Measurements from ENCODE around the gene GJC3.
"Not testable (repeated sequence)": the region's sequence is repeated elsewhere in the genome, so short reads cannot be mapped to it uniquely, and the experiment has no call there.

GJC3 gene

GRCh38 chr7:99894738-99895137 is 34.7 kb downstream of the GJC3 start:
- H3K4me3 ChIP-seq (replicated peaks in 1 of 2; ENCODE audit: low read depth in 2 of 2, low read length in 2 of 2) = no peak overlapping the region
- no peak for DNase-seq (ENCODE audit: low read depth in 2 of 2)
- TF ChIP-seq, protein P1, sequence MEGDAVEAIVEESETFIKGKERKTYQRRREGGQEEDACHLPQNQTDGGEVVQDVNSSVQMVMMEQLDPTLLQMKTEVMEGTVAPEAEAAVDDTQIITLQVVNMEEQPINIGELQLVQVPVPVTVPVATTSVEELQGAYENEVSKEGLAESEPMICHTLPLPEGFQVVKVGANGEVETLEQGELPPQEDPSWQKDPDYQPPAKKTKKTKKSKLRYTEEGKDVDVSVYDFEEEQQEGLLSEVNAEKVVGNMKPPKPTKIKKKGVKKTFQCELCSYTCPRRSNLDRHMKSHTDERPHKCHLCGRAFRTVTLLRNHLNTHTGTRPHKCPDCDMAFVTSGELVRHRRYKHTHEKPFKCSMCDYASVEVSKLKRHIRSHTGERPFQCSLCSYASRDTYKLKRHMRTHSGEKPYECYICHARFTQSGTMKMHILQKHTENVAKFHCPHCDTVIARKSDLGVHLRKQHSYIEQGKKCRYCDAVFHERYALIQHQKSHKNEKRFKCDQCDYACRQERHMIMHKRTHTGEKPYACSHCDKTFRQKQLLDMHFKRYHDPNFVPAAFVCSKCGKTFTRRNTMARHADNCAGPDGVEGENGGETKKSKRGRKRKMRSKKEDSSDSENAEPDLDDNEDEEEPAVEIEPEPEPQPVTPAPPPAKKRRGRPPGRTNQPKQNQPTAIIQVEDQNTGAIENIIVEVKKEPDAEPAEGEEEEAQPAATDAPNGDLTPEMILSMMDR (IDR thresholded peaks at IDR 0.05; ENCODE audit: low read depth, low read length) = no peak

DNA sequence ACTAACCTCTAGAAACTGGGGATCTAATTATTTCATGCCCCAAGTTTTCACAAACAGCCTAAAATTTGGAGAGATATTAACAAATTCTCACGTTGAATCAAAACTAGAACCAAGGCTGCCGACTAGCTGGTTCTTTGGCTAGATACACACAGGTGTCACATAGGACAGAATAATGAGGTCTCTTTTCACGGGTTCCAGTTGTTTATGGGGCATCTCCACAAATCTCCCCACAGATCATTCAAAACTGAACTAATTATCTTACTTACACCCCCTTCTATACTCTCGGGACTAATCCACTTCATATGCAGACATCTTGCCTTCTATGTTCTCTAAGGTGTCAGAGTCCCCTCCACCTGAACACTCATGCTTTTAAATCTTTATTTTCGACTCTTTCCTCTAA is 36.1 kb downstream of the GJC3 start:
- TF ChIP-seq, protein P1 (IDR thresholded peaks at IDR 0.05; ENCODE audit: low read depth, low read length) = no peak
- H3K4me3 ChIP-seq (replicated peaks in 1 of 2; ENCODE audit: low read depth in 2 of 2, low read length in 2 of 2) = no peak overlapping the region
- DNase-seq (ENCODE audit: low read depth in 2 of 2) = no peak

- H3K4me3 ChIP-seq (replicated peaks in 1 of 2; ENCODE audit: low read depth in 2 of 2, low read length in 2 of 2); DNase-seq (ENCODE audit: low read depth in 2 of 2): not testable (repeated sequence)
Measured at GRCh38 chr7:99890348-99890747, 39.1 kb downstream of the GJC3 start.

GRCh38 chr7:99888366-99888765 is 41.1 kb downstream of the GJC3 start:
- DNase-seq (ENCODE audit: low read depth in 2 of 2) = not testable (repeated sequence)

DNA sequence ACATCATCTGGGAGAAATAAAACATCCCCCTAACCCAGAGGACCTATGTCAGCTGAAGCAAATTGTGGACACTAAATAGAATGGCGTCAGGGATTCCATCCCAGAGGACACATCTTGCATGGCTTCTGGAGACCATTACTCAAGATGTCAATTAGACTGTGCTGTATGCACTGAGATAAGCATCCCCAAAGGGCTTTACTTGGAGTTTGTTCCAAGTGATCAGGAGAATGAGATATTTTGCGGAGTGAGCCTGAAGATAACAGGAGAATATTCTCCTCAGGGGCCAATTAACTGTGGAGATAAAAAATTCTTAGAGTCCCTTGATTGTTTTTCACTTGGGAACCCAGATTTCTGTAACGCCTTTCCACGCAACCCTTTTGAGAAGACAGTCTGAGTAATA is 48.0 kb downstream of the GJC3 start:
- TF ChIP-seq, protein P1 (IDR thresholded peaks at IDR 0.05; ENCODE audit: low read depth, low read length) = no peak
- no peak overlapping the region for H3K4me3 ChIP-seq (replicated peaks in 1 of 2; ENCODE audit: low read depth in 2 of 2, low read length in 2 of 2)
- no peak for DNase-seq (ENCODE audit: low read depth in 2 of 2)

More at GRCh38 chr7:99888366-99888765, 41.1 kb downstream of the GJC3 start:
- H3K4me3 ChIP-seq (replicated peaks in 1 of 2; ENCODE audit: low read depth in 2 of 2, low read length in 2 of 2) = not testable (repeated sequence)

DNA sequence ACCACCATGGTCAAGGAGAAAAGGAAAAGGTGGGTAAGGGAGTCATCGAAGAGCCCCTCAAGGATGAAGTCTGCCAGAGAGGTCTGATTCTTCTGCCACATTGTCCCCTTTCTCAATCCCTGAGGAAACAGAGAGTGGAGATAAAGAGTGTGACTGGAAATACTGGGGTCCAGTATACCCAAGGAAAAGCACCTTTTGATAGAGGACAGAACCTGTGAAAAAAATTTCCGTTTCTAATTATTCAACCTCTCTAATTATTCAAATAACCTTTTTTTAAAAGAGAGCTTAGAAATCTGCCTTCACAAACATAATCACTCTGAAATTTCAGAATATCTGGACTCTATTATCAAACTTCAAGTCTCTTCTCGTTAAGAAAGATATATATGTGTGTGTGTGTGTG is 52.5 kb downstream of the GJC3 start, which contains the start of gene OR2AE1:
Gene OR2AE1 (minus strand): TSS at position 101 of the 400 bp plus-strand sequence. CDS start 0 bp downstream, at position 101.
- H3K4me3 ChIP-seq (replicated peaks in 1 of 2; ENCODE audit: low read depth in 2 of 2, low read length in 2 of 2) = no peak within 1 kb of the TSS
- TF ChIP-seq, protein P1 (IDR thresholded peaks at IDR 0.05; ENCODE audit: low read depth, low read length) = no peak
- no peak for DNase-seq (ENCODE audit: low read depth in 2 of 2)

DNA sequence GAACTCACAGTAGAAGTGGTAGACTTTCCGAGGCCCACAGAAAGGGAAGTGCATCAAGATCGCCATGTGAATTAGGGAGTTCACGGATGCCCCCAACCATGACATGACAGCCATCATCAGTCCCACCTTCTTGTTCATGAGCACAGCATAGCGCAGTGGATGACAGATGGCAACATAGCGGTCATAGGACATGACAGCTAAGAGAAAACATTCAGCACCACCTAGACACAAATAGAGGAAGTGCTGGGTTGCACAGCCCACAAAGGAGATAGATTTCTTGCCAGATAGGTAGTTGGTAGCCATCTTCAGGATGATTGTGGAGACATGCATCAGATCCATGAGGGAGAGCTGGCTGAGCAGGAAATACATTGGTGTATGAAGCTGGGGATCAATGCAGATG is 52.9 kb downstream of the GJC3 start:
- TF ChIP-seq, protein P1 (IDR thresholded peaks at IDR 0.05; ENCODE audit: low read depth, low read length) = no peak
- no peak for DNase-seq (ENCODE audit: low read depth in 2 of 2)

More for the DNA sequence above, 52.9 kb downstream of the GJC3 start:
- H3K4me3 ChIP-seq (replicated peaks in 1 of 2; ENCODE audit: low read depth in 2 of 2, low read length in 2 of 2) = no peak overlapping the region

All from cardiac fibroblast (primary cell).